LoVo (cell line): Measurements from ENCODE around the gene DTX2.
"Not testable (repeated sequence)": the region's sequence is repeated elsewhere in the genome, so short reads cannot be mapped to it uniquely, and the experiment has no call there.

Source experiments
- DNase-seq: peaks from one replicate; pipeline ENCODE4 v3.0.0-alpha.2; 2016; ENCODE audit warnings: low spot score

DTX2 gene

DNA sequence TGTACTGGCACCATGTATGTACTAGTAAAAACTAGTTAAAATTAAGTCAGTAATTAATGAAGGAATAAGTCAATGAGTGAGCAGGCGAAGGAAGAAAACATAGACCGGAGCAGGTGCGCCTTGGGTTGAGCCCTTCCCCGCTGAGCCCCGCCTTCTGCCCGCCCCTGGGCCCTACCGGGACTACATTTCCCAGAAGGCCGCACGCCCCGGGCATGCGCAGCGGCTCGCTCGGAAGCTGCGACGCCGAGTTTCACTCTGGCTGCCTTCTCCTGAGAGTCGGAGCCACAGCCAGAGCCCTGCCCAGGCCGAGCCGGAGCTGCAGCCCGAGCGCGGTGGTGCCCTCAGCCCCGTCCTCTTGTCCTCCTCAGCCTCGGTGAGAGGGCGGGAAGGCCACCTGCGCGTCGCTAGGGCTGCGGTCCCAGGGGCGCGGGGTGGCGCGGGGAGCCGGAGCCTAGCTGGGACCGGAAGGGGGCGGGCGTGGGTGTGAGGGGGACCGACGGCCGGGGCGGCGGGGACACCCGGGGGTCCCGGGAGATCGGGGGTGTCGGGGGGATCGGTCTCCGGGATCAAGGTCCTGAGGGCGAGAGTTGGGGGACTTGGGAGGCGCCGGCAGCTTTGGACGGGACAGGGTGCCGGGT lies at the start of gene DTX2:
DTX2 (plus strand) TSS at position 246 of the 638 bp plus-strand sequence. CDS start 18,801 bp downstream, outside the sequence.
- DNase-seq = not testable (repeated sequence)

- DNase-seq = no peak
Observed at GRCh38 chr7:76412249-76412648, 49.3 kb upstream of the DTX2 start.

GRCh38 chr7:76417654-76418310 lies 43.7 kb upstream of the DTX2 start:
- not testable (repeated sequence) for DNase-seq

- DNase-seq = peak; percentile 76
Observed at GRCh38 chr7:76421097-76421496, 40.4 kb upstream of the DTX2 start.

DNA sequence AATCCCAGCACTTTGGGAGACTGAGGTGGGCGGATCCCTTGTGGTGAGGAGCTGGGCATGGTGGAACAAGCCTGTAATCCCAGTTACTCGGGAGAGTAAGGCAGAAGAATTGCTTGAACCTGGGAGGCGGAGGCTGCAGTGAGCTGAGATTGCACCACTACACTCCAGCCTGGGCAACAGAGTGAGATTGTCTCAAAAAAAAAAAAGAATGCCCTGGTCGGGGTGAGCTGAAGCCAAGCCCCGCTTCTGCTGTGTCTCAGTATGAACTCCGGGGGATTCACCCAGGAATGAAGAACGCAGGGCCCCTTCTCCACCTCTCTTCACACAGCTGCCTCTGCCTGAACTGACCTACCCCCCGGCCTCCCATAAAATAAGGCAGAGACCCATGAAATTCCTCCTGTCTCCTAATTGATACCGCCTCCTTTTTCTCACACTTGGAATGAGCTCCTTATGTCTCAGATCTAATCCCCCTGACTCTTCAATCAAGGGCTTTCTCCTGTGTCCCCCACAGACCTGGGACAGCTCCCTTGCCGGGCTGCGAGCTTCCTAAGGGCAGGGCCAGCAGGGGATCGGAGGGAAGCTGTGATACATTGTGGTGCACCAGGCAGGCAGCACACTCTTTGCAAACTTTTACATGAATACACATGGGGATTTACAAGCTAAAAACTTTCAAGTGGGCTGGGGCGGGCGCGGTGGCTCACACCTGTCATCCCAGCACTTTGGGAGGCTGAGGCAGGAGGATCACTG lies 37.7 kb upstream of the DTX2 start:
- no peak for DNase-seq

GRCh38 chr7:76424413-76425111 lies 36.9 kb upstream of the DTX2 start, which contains the start of gene ZP3:
ZP3 (plus strand) TSS chr7:76424950; CDS start chr7:76424965, 15 bp downstream.
- no peak for DNase-seq

GRCh38 chr7:76425156-76425555 lies 36.4 kb upstream of the DTX2 start:
- DNase-seq = no peak

GRCh38 chr7:76425558-76425957 lies 36.0 kb upstream of the DTX2 start:
- not testable (repeated sequence) for DNase-seq

- no peak for DNase-seq
Observed at GRCh38 chr7:76426246-76426645, 35.3 kb upstream of the DTX2 start.

DNA sequence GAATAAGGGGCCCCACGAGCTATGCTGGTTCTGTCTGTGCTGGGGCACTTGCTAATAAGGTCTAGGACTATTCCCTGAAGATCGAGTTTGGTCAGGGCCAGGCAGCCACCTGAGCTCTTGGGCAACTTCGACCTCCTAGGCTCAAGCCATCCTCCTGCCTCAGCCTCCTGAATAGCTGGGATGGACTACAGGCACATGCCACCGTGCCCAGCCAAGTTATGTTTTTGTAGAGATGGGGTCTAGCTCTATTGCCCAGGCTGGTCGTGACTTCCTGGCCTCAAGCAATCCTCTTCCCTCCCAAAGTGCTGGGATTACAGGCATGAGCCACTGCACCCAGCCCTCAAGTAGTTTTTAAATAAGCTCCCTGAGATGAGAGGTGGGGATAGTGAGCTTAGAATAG lies 33.9 kb upstream of the DTX2 start:
- no peak for DNase-seq

DNA sequence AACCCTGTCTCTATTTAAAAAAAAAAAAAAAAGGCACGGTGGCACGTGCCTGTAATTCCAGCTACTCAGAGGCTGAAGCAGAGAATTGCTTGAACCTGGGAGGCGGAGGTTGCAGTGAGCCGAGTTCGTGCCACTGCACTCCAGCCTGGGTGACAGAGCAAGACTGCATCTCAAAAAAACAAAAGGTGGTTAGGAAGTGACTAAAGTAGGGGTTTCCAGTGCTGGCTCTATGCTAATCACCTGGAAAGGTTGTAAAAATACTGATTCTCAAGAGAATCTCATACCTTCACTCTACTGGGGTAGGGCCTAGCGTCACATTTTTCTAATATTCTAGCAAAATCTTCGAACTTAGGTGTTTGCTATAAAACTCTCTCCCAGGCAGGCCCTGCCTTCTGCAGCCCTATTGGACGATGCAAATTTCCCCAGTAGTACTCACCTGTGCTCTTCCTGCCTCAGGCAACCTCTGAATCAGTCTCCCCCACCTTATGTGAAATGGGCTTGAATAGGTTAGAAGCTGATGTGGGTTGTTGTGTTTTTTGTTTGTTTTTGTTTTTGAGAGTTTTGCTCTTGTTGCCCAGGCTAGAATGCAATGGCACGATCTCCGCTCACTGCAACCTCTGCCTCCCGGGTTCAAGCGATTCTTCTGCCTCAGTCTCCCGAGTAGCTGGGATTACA lies 33.2 kb upstream of the DTX2 start:
- no peak for DNase-seq

- DNase-seq = no peak
Observed at GRCh38 chr7:76428868-76429805, 32.4 kb upstream of the DTX2 start.

DNA sequence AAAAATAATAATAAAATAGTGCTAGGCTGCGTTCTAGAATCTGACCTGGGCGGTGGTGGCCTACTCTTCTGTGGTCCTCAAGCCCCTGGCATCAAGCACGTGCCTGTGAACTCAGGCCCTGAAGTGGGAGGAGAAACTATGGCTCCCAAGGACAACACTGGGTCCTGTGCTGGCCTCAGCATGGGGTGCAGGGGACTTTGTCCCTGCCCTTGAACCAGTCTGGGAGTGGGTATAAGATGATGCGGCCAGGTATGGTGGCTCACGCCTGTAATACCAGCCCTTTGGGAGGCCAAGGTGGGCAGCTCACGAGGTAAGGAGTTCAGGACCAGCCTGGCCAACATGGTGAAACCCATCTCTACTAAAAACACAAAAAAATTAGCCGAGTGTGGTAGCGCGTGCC lies 31.3 kb upstream of the DTX2 start:
- DNase-seq = no peak

DNA sequence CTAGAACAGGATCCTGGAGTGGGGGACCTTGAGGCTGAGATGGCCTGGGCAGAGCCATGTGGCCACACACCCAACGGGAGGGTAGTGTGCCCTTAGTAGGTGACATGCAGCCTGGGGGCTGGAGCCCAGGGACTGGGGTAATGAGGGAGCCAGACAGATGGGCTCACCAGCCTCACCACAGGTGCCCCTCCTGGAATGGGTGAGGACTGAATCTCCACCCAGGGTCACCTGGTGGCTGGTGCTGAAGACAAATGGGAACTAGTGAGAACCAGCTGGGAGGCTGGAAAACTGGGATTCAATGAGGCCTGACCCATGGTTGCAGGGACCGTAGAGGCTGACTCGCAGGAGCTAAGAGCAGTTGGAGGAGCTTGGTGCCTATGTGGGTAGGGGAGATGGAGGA lies 30.7 kb upstream of the DTX2 start:
- DNase-seq = no peak

DNA sequence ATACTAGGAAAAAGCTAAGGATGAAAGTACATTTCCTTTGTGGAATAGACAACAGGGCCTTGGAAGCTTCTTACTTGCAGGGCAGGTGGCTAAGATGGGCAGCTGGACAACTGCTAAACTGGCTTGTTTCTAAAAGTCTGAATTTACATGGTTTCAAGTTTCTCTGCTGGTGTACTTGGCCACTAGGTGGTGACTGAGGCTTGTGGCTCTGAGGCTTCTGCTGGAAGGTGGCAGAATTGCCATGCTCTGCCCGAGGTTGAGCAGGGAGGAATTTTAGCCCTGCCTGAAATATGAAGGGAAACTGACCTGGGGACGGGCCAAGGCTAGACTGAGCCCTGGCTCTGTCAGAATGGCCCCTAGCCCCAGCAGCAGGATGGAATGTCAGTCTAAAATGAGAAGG lies 23.6 kb upstream of the DTX2 start:
- peak; percentile 84 for DNase-seq

GRCh38 chr7:76439120-76439888 lies 22.2 kb upstream of the DTX2 start:
- DNase-seq = not testable (repeated sequence)

DNA sequence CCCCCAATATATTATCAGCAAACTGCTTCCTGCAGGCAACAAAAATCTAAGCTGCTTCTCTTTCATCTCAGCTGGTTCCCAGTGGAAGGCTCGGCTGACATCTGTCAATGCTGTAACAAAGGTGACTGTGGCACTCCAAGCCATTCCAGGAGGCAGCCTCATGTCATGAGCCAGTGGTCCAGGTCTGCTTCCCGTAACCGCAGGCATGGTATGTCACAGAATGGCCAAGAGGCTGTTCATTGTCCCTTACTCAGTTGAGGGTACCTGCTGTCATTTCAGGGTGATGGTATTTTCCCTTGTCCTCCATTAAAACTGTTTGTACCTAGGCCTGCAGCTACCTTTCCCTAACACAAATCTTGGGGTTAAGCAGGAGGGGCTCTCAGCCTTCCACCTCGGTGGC lies 21.1 kb upstream of the DTX2 start:
- DNase-seq = not testable (repeated sequence)

DNA sequence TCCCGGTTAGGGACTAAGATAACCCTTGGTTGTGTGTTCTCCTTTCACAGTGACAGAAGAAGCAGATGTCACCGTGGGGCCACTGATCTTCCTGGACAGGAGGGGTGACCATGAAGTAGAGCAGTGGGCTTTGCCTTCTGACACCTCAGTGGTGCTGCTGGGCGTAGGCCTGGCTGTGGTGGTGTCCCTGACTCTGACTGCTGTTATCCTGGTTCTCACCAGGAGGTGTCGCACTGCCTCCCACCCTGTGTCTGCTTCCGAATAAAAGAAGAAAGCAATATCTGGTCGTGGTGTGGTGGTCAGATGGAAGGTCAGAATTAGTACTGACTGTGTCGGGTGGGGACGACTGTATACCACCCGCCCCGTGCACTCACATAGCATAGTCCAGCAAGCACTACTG lies 19.7 kb upstream of the DTX2 start:
- DNase-seq = not testable (repeated sequence)

DNA sequence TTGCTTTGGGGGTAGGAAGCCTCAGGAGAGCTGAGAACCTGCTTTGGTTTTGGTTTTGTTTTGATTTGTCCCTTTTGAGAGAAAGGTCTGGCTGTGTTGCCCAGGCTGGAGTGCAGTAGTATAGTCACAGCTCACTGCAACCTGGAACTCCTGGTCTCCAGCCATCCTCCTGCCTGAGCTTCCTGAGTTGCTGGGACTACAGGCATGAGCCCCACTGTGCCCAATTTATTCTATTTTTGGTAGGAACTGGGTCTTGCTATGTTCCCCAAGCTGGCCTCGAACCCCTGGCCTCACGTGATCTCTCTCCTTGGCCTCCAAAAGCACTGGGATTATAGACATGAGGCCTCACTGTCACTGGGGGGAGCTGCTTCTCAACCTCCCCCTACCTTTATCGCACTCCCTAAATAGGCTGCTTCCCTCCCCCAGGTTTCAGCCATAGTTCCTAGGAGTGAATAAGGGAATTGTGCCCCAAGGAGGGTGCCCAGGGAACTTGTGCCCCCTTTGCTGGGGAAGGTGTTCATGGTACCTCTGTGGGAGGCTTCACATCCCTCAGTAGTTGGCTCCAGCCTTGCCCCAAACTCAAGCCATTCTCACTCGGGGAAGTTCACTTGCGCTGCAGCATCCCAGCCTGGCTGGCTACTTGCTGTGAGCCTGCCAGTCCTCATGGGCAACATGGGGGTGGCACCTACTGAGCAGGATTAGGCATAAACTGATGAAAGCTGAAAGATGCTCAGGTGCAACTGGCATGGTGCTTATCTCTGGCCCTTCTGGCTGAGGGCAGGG lies 18.7 kb upstream of the DTX2 start:
- not testable (repeated sequence) for DNase-seq
